Right kidney (tissue), 9 donors: ENCODE data around the gene POU3F4.

Experiments
- DNase-seq: peaks from one replicate; pipeline ENCODE4 v3.0.0-alpha.2; 2016
- long read RNA-seq, 8 donors: transcript quantifications; one replicate each; lab custom pipeline, GENCODE V29; 2026

POU3F4 gene
- long read RNA-seq, donor 1, transcript POU3F4-202 (1 exons, 3,835 nt), result major isoform, 12 of 12 reads
- long read RNA-seq, donor 1, partial matches to known transcripts, result 0 of 12 reads
- long read RNA-seq, donor 1, other reads (novel, unspliced or antisense), result 0 of 12 reads
- long read RNA-seq, donor 2, transcript POU3F4-202 (1 exons, 3,835 nt), result major isoform, 7 of 7 reads
- long read RNA-seq, donor 2, partial matches to known transcripts, result 0 of 7 reads
- long read RNA-seq, donor 2, other reads (novel, unspliced or antisense), result 0 of 7 reads
- long read RNA-seq, donor 3, transcript POU3F4-202 (1 exons, 3,835 nt), result major isoform, 5 of 6 reads
- long read RNA-seq, donor 3, partial matches to known transcripts, result 0 of 6 reads
- long read RNA-seq, donor 3, other reads (novel, unspliced or antisense), result 0 of 6 reads
- long read RNA-seq, donor 4, transcript POU3F4-202 (1 exons, 3,835 nt), result major isoform, 13 of 15 reads
- long read RNA-seq, donor 4, partial matches to known transcripts, result 0 of 15 reads
- long read RNA-seq, donor 4, other reads (novel, unspliced or antisense), result 0 of 15 reads
- long read RNA-seq, donor 5, transcript POU3F4-202 (1 exons, 3,835 nt), result major isoform, 21 of 21 reads
- long read RNA-seq, donor 5, partial matches to known transcripts, result 0 of 21 reads
- long read RNA-seq, donor 5, other reads (novel, unspliced or antisense), result 0 of 21 reads
- long read RNA-seq, donor 6, transcript POU3F4-202 (1 exons, 3,835 nt), result major isoform, 13 of 14 reads
- long read RNA-seq, donor 6, partial matches to known transcripts, result 0 of 14 reads
- long read RNA-seq, donor 6, other reads (novel, unspliced or antisense), result 0 of 14 reads
- long read RNA-seq, donor 7, transcript POU3F4-202 (1 exons, 3,835 nt), result major isoform, 29 of 32 reads
- long read RNA-seq, donor 7, partial matches to known transcripts, result 0 of 32 reads
- long read RNA-seq, donor 7, other reads (novel, unspliced or antisense), result 0 of 32 reads
- long read RNA-seq, donor 8, transcript POU3F4-202 (1 exons, 3,835 nt), result major isoform, 15 of 16 reads
- long read RNA-seq, donor 8, partial matches to known transcripts, result 0 of 16 reads
- long read RNA-seq, donor 8, other reads (novel, unspliced or antisense), result 0 of 16 reads

DNA sequence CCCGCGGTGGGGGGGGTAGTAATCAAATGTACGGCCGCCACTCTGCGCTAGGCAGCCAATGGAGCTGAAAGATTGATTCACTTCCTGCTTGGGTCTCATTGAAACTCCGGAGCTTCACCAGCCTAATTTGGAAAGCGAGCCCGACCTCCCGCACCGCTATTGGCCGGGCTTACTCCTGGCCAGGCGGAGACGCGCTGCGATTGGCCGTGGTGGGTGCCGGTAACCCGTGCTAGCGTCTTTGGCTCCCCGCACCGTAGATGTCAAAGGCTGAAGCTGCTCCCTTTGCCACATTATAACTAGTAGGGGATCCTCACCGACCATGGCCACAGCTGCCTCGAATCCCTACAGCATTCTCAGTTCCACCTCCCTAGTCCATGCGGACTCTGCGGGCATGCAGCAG lies at the start of gene POU3F4:
Gene POU3F4 (plus strand): TSS at position 285 of the 400 bp plus-strand sequence. CDS start 35 bp downstream, at position 320.
- peak; percentile 11 for DNase-seq

DNA sequence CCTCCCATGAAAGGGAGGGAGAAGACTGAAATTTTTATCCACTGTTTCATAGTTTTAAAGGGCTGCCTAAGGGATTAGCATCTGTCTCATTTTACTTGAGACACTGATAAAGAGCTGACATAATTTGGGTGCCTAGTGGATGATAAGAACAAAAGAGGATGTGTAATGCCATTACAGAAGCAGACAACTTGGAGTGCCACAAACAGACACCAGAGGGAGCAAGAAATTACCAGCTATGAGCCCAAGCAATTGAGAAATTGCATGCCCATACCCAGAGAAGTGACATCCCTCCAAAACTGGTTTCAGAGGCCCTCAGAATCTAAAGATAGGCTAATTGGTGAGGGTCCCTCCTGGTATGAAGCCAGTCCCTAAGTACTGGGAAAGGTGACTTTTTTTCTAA lies 38.5 kb upstream of the POU3F4 start:
- DNase-seq, result no peak

DNA sequence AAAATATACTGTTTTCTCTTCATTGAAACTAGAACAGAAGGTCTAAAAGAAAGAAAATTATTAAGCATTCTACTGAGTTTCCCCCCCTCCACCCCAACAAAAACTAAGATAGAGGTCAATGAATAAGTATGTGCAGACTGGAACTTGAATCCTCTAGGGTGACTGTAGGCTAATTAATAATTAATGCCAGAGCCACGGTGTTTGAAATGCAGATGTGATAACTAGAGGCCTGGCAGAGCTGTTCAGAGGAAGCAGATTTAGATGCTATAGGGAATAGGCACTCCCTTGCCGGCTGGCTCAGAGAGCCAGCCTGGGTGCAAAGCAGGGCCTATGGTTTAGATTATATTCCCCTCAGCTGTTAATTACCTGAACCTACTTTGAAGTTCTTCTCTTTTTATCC lies 12.2 kb upstream of the POU3F4 start:
- no peak for DNase-seq

DNA sequence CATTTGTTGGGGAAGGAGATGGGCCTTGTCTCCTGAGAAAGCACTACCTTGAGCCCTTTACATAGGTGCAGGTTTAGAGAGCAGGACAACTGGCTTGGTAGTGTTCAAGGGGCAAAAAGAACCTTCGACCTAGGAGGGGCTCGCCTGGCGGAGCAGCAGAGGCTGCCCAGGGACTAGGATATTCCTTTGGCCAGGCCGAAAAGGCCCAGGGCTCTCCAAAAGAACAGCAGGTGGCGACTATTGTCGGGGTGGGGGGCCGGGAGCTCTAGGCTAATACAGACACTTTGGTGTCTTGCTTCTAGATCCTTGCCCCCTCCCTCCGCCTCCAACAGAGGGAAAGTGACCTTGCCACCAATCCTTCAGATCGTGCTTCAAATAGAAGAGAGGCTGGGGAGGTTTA lies 7.1 kb upstream of the POU3F4 start:
- DNase-seq, result no peak

DNA sequence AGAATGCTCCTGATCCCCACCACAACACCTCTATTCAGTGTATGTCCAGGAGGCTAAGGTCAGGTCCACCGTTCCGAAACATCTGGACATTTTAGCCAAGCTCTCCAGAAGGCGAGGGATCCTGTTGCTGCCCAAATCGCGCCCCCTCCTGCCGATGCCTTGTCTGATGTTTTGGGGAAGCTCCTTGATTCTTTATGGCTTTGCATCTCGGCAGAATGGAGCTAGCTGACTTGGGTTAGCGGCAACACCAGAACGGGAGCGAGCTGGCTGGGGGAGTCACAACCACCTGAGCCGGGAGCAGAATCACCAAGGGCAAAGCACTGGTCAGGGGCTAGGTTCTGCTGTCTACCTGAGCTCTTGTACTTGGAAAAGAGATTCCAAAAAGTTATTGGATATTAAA lies 6.6 kb upstream of the POU3F4 start:
- DNase-seq, result no peak

DNA sequence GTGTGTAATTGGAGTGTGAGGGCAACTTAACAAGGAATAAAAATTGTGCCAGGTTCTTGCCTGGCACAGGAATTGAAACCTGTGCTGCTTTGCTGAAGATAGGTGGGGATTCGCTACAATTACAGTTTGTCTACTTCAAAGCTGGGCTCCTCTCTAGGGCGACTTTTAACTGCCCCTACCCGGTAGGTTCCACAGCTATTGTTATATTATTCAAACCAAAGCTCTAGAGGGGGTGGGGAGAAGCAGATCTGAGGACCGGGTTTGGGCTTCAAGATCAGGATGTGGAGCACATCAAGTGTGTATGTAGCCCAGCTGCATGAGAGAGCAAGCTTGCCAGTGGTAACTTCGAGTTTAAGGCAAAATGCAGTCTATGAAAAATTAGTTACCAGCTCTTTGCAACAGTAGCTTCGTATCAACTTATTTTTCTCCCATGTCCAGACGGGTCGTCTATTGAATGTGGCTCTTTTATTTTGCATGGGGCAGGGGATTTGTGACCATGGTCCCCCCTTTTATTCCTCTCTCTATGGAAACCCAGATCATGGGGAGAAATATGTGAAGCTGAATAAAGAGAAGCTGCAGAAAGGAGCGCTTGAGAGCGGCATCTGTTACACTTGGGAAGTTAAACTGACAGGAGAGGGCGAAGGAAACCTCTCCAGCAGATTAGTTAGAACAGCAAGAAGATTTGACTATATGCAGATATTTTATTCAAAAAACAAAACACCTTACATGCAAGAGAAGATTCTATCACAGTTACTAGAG lies 3.2 kb upstream of the POU3F4 start:
- DNase-seq, result peak; percentile 8

DNA sequence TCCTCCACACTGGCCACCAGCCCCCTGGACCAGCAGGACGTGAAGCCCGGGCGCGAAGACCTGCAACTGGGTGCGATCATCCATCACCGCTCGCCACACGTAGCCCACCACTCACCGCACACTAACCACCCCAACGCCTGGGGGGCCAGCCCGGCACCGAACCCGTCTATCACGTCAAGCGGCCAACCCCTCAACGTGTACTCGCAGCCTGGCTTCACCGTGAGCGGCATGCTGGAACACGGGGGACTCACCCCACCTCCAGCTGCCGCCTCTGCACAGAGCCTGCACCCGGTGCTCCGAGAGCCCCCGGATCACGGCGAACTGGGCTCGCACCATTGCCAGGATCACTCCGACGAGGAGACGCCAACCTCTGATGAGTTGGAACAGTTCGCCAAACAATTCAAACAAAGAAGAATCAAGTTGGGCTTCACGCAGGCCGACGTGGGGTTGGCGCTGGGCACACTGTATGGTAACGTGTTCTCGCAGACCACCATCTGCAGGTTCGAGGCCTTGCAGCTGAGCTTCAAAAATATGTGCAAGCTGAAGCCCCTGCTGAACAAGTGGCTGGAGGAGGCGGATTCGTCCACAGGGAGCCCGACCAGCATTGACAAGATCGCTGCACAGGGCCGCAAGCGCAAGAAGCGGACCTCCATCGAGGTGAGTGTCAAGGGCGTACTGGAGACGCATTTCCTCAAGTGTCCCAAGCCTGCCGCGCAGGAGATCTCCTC lies 600 bp downstream of the POU3F4 start:
- peak; percentile 7 for DNase-seq

DNA sequence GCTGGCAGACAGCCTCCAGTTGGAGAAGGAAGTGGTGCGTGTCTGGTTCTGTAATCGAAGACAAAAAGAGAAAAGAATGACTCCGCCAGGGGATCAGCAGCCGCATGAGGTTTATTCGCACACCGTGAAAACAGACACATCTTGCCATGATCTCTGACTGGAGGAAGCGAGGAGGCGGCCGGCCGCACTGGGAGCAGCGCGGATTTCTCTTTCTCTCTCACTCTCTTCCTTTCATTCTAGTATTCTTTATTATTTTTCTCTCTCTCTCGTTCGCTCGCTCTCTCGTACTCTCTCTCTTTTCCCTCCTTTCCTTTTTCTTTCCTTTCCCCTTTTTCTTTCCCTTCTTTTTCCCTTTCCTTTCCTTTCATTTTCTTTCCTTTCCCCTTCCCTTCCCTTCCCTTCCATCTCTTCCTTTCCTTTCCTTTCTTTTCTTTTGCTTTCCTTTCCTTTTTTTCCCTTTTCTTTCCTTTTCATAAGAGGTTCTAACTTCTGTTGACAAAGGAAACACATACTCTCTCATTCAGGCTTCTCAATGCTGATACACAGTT lies 1.2 kb downstream of the POU3F4 start:
- DNase-seq, result peak; percentile 33

DNA sequence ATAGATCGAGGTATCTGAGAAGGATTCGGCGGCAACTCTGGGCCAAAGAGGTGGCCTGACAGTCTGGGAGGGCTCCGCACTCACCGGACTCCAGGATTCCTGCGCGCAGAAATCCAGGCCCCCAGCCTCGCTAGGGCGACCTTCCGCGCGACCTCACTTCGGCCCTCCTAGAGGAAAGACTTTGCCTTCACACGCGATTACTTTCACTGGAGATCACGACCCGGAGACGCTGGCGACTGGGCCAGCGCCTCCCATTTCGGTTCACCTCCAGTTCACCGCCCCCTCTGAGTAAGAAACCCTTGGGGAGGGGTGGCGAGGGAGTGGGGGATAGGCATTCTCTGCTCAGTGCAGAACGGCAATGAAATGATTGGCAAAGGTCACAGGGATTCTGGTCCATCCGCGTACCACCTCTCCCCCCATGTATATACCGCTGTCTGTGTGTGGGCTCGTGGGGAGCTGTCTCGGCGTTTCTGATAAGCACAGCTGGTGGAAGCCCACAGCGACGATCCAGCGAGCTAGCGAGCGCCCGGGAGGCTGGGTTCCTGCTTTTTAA lies 2.5 kb downstream of the POU3F4 start:
- peak; percentile 7 for DNase-seq

DNA sequence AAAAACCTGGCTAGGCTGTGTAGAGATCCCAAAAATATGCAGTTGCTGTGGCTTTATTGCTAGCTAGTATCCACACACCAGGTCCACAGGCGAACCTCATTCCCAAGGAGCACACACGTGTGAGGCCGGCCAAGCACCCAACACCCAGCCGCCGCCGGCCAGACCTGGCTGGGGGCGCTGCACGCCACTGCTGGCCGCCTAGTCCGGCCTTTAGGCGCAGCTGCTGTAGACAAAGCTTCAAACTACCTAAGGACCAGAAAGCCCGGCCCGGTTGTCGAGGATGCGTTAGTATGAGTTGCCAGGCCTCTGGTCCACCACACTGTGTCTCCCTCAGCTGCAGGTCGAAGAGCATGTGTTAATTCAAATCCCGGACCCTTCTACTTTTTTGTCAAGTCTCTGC lies 3.1 kb downstream of the POU3F4 start:
- DNase-seq, result peak; percentile 41

DNA sequence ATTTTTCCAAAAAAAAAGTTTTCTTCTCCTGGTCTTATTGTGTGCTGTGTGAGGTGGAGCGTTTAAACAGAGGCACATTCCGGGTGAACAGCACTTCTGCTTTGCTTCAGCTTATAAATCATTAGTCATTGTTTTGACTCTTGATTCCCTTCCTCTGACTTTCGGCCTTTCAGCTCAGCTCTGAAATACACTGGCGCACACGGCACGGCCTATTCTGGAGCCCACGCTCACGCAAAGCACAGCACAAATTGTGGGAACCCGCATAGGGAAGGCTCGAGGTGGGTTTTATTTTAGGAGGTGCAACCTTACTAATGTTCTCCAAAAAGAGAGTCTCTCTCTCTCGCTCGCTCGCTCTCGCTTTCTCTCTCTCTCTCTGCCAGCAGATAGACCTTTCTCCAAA lies 4.0 kb downstream of the POU3F4 start:
- DNase-seq, result no peak

DNA sequence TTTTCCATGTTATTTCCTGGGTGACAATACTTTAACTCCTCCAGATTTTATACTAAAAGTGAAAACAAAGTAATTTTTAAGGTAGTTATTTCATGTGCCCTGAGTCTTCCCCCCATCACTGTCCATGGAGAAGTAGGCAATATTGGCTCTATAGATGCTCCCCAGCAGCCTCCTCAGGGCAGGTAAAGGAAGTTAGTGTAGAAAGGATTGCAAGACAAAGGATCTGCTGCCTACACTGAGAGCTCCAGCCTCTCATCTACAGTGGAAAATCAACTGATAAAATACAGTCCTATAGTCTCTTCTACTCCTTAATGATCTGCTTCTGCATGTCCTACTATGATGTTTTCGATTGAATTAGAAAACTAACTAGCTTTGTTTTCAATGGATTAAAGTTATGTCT lies 8.5 kb downstream of the POU3F4 start:
- DNase-seq, result no peak

DNA sequence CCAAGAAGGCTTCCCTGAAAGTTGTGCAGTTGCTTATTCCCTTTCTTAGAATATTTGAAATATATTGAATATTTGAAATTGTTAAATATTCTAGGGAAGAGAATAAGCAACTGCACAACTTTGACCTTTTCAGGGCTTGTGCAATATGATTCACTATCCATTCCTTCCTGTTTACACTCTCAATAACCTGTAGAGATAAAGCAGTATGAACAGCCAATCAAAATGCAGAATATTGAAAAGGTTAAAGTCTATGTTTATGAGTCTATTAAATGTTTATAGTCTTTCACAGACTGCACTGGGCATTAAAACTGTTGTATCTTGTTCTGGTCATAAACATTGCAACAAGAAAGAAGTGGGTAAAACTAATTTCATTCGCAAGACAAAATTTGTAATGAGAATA lies 13.8 kb downstream of the POU3F4 start:
- DNase-seq, result no peak

DNA sequence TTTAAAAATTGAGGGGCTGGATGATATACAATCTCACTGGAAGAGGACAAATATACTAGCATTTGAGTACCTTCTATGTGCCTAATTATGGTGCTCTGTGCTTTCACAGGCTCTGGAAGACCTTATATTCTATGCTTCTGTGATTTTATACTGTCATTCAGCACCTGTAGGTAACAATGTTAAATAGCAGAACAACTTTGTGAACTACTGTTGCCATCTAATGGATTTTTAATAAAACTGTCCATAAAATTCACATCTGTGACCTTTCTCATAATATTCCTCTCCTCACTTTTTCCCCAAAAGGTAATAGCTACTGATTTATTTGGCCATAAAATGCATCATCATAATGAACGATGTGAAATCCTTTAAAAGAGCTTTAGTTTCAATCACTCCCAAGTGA lies 21.9 kb downstream of the POU3F4 start:
- no peak for DNase-seq

DNA sequence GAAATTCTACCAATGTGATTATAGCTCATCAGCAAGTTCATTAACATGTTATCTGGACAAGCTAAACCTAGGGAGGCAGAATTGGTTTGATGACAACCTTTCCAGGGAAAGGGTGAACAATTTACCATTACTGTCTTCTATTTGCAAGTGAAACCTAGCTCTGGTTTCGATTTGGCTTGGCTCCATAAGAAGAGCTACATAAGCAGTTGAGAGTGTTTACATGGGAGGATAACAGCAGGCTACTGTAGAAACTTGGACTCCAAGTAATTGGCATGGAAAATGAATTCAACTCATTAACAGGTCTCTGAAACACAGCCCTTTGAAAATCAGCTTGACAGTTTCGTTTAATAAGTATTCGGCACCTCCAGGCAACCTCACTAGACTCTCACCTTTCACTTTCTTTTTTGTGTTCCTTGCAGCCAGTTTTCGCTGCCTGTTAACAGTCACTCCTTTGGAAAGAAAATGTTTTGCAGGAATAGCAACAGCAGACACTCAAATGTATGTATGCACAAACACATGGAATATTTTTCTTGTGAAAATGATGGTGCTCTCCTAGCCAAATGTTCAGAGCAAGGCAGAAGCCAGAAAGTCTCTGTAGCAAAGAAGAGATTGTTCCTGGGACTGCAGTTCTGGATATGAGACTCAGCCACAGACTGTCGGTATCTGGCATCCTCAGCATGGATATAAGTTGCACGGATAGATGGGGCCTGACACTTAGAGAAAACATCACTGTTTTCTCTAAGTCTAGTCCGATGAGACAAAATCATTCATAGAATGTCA lies 27.5 kb downstream of the POU3F4 start:
- DNase-seq, result no peak
